Measurements from ENCODE around the gene CHCHD6. TPM values are rescaled to one million over a fixed set of nuclear protein-coding genes. Genes with fewer than 3 reads are reported as not detected.

CHCHD6 gene
- total RNA-seq, 2 donors from 2014 or later, result 8.4 to 10.9 TPM

DNA sequence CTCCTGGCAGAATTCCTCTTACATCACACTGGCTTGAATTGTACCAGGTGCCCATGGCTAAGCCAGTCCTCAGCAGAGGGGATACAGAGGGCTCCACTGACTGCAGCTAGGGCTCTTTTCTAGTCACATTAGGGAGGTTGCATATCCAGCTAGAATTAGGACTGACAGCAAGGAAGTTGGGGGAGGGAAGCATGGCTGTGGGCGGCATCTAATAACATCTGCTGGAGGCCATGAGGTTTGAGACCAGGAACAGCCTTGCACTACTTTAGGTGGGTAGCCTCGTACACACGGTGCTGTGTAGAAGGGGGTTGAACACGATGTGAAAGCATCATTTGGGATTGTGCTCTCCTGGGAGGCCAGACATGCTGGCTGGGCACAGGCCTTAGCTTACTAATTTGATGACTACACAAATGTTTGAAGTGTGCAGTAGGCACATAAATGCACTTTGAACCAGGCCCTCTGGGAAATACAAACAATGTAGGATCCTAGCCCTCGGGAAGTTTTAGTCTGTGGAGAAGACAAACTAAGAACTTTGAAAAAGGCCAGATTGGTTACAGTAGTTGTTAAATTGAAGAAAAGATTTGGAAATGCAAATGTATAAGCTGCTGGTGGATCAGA, 30.2 kb downstream of the CHCHD6 start:
- no peaks in the 10 kb centered on the region for H3K36me3 ChIP-seq

DNA sequence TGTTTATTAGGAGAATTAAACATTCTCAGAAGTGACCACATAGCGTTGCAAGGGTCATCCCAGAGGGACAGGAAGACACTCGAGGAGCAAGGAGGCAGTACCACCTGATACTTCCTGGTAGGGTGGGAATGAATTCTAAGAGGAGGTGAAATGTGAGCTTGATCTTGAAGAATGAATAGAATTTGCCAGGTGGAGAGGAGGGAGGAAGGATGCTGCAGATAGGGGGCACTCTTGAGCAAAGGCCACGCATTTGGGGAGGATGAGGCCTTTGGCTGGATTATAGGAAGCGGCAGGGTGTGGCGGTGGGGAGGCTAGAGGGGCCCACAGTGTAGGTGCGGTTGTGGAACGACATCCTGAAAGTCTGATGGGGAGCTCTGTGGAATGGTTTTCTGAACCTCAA, 33.5 kb downstream of the CHCHD6 start:
- H3K27ac ChIP-seq, result no peak overlapping the region
- no peaks in the 10 kb centered on the region for H3K36me3 ChIP-seq
- H3K4me3 ChIP-seq, result no peak overlapping the region
- H3K27me3 ChIP-seq, result no peaks in the 10 kb centered on the region
- H3K9me3 ChIP-seq, result peaks cover 0 to 11% of the 10 kb centered on the region in 2 donors
- no peak for DNase-seq (ENCODE audit: low spot score)
- TF ChIP-seq, protein P1, sequence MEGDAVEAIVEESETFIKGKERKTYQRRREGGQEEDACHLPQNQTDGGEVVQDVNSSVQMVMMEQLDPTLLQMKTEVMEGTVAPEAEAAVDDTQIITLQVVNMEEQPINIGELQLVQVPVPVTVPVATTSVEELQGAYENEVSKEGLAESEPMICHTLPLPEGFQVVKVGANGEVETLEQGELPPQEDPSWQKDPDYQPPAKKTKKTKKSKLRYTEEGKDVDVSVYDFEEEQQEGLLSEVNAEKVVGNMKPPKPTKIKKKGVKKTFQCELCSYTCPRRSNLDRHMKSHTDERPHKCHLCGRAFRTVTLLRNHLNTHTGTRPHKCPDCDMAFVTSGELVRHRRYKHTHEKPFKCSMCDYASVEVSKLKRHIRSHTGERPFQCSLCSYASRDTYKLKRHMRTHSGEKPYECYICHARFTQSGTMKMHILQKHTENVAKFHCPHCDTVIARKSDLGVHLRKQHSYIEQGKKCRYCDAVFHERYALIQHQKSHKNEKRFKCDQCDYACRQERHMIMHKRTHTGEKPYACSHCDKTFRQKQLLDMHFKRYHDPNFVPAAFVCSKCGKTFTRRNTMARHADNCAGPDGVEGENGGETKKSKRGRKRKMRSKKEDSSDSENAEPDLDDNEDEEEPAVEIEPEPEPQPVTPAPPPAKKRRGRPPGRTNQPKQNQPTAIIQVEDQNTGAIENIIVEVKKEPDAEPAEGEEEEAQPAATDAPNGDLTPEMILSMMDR (IDR thresholded peaks at IDR 0.05), result no peak
- H3K4me1 ChIP-seq, result peaks cover 0 to 8% of the 10 kb centered on the region in 2 donors

More for the DNA sequence above, 30.2 kb downstream of the CHCHD6 start:
- H3K4me1 ChIP-seq, result peaks cover 0 to 11% of the 10 kb centered on the region in 2 donors
- H3K27me3 ChIP-seq, result no peaks in the 10 kb centered on the region
- TF ChIP-seq, protein P1 (IDR thresholded peaks at IDR 0.05), result no peak
- no peak for DNase-seq (ENCODE audit: low spot score)
- H3K27ac ChIP-seq, result no peak overlapping the region
- peaks cover 0 to 6% of the 10 kb centered on the region in 2 donors for H3K9me3 ChIP-seq
- no peak overlapping the region for H3K4me3 ChIP-seq

DNA sequence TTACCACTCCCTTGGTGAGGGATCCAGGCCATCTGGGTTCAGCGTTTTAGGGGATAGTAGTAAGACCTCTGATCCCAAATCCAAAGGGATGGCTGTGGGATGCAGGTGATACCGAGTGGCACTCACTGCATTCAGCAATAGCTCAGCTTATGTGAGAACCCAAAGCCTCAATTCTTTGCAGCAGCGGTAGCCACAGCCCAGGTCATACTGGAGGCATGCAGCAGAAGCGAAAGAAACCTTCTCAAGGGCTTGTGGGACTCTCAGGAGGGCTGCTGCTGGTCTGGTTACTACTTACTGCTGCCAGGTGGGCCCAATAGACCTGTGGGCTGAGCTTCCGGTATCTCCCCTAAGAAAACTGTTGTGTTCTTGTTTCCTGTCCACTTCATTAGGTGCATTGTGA, 38.0 kb downstream of the CHCHD6 start:
- Histone ChIP-seq H3K9me3 (peaks cover 0 to 11% of the 10 kb centered on the region in 2 donors), H3K4me3 (no peak overlapping the region), H3K27ac (no peak overlapping the region), H3K4me1 (peaks cover 0 to 17% of the 10 kb centered on the region in 2 donors), H3K36me3 (no peaks in the 10 kb centered on the region), H3K27me3 (no peaks in the 10 kb centered on the region)
- DNase-seq (ENCODE audit: low spot score), result no peak
- TF ChIP-seq, protein P1 (IDR thresholded peaks at IDR 0.05), result no peak

DNA sequence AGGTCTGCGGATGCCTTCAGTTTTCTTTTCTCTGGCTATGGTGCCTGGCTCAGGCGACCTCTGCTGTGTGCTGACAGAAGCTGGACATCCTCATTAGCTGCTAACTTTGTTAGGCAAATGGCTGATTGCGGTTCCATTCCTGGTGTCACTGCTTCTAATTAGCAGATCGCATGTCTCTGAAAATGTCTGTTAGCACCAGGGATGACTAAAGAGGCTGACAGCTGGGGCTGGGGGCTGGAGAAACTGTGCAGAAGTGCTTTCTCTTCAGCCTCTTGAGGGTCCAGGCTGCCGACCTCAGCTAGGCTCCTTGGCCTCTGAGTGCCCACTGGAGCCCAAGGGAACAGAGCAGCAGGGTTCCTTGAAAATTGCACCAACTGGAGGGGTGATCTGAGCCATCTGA, 39.3 kb downstream of the CHCHD6 start:
- Histone ChIP-seq H3K4me1 (peaks cover 0 to 27% of the 10 kb centered on the region in 2 donors), H3K9me3 (peaks cover 0 to 11% of the 10 kb centered on the region in 2 donors), H3K27ac (no peak overlapping the region), H3K36me3 (no peaks in the 10 kb centered on the region), H3K27me3 (no peaks in the 10 kb centered on the region), H3K4me3 (no peak overlapping the region)
- no peak for DNase-seq (ENCODE audit: low spot score)
- TF ChIP-seq, protein P1 (IDR thresholded peaks at IDR 0.05), result no peak

DNA sequence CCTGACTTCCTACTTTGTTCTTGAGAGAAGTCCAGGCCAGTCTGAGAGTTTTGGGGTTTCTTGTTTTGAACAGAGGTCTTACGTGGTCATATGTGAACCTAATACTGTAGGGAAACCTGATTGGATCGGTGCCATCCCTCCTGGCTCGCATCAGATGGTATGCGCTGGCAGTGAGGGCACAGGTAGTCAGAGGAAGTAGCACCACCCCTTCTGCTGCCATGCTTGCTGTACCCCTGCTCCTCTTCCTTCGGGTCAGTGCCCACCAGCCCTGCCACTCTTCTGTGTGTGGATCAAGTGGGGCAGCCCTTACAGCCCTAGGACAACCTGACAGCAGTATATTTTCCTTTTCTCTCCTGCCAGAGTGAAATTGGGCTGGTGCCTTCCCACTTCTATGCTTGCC, 39.7 kb downstream of the CHCHD6 start:
- Histone ChIP-seq H3K36me3 (no peaks in the 10 kb centered on the region), H3K4me3 (no peak overlapping the region), H3K9me3 (peaks cover 0 to 9% of the 10 kb centered on the region in 2 donors), H3K27ac (no peak overlapping the region), H3K27me3 (no peaks in the 10 kb centered on the region), H3K4me1 (peaks cover 0 to 31% of the 10 kb centered on the region in 2 donors)
- no peak for DNase-seq (ENCODE audit: low spot score)
- TF ChIP-seq, protein P1 (IDR thresholded peaks at IDR 0.05), result no peak

All from right atrium auricular region (tissue), 2 donors.